Progenitor cell of endocrine pancreas (in vitro differentiated cells): ENCODE results near the gene IP6K1. TPM values are rescaled to one million over a fixed set of nuclear protein-coding genes. Genes with fewer than 3 reads are reported as not detected.
"Not testable (repeated sequence)": the region's sequence is repeated elsewhere in the genome, so short reads cannot be mapped to it uniquely, and the experiment has no call there.

ENCODE experiments used
- DNase-seq: peaks from one replicate; pipeline ENCODE4 v3.0.0; 2021; ENCODE audit warnings: low spot score; ENCODE audit not compliant: unreplicated experiment
- H3K27ac Mint-ChIP-seq: 2 replicates; pipeline ENCODE4 v1.8.0; 2021; ENCODE audit warnings: mild to moderate bottlenecking, moderate library complexity, mixed read lengths
- H3K27me3 Mint-ChIP-seq: 2 replicates; pipeline ENCODE4 v1.8.0; 2021; ENCODE audit warnings: mixed read lengths
- H3K36me3 Mint-ChIP-seq: 2 replicates; pipeline ENCODE4 v1.8.0; 2022; ENCODE audit warnings: mixed read lengths; ENCODE audit not compliant: insufficient read depth
- H3K4me1 Mint-ChIP-seq: 2 replicates; pipeline ENCODE4 v1.8.0; 2021; ENCODE audit warnings: low read depth, mixed read lengths
- H3K4me3 Mint-ChIP-seq: 2 replicates; pipeline ENCODE4 v1.8.0; 2021; ENCODE audit warnings: low read depth, mild to moderate bottlenecking, moderate library complexity, mixed read lengths
- H3K9me3 Mint-ChIP-seq: 2 replicates; pipeline ENCODE4 v1.8.0; 2021; ENCODE audit warnings: low read depth, mixed read lengths
- total RNA-seq: library from RNA; stranded (reverse); gene quantifications from 2 replicates; pipeline ENCODE4 v1.2.1, GENCODE V29; 2021
- TF ChIP-seq, protein P1 (sequence below): fragments of 200-600 bp; sonication (generic); IDR thresholded peaks from one replicate; pipeline ENCODE4 v1.5.0; 2021; ENCODE audit warnings: antibody characterized with exemption, mild to moderate bottlenecking; ENCODE audit not compliant: unreplicated experiment

Gene IP6K1
- total RNA-seq, 1 donor from 2014 or later, result 46.3 TPM

DNA sequence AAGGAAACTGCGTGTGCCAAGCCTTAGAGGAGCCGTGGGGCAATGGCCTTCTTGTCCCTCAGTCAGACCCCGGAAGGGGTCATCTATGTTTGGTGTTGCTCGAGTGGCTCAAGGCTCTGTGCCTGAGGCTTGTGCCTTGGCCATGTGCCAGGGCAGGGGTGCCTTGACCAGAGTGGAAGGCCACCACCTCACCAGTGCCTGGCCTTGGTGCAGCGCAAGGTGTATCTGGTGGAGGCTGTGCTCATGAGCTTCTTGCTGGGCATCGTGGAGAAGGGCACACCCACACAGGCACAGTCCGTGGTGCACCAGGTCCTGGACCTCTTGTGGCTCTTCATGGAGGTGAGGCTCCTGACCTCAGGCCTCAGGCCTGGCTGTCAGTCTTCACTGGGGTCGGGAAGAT, 86.3 kb downstream of the IP6K1 start:
- Mint-ChIP-seq H3K36me3 (peaks cover 3% of the 10 kb centered on the region), H3K9me3 (no peaks in the 10 kb centered on the region), H3K27ac (no peak overlapping the region), H3K4me3 (no peak overlapping the region), H3K27me3 (no peaks in the 10 kb centered on the region), H3K4me1 (no peaks in the 10 kb centered on the region)
- DNase-seq, result no peak
- TF ChIP-seq, protein P1, sequence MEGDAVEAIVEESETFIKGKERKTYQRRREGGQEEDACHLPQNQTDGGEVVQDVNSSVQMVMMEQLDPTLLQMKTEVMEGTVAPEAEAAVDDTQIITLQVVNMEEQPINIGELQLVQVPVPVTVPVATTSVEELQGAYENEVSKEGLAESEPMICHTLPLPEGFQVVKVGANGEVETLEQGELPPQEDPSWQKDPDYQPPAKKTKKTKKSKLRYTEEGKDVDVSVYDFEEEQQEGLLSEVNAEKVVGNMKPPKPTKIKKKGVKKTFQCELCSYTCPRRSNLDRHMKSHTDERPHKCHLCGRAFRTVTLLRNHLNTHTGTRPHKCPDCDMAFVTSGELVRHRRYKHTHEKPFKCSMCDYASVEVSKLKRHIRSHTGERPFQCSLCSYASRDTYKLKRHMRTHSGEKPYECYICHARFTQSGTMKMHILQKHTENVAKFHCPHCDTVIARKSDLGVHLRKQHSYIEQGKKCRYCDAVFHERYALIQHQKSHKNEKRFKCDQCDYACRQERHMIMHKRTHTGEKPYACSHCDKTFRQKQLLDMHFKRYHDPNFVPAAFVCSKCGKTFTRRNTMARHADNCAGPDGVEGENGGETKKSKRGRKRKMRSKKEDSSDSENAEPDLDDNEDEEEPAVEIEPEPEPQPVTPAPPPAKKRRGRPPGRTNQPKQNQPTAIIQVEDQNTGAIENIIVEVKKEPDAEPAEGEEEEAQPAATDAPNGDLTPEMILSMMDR, result no peak

DNA sequence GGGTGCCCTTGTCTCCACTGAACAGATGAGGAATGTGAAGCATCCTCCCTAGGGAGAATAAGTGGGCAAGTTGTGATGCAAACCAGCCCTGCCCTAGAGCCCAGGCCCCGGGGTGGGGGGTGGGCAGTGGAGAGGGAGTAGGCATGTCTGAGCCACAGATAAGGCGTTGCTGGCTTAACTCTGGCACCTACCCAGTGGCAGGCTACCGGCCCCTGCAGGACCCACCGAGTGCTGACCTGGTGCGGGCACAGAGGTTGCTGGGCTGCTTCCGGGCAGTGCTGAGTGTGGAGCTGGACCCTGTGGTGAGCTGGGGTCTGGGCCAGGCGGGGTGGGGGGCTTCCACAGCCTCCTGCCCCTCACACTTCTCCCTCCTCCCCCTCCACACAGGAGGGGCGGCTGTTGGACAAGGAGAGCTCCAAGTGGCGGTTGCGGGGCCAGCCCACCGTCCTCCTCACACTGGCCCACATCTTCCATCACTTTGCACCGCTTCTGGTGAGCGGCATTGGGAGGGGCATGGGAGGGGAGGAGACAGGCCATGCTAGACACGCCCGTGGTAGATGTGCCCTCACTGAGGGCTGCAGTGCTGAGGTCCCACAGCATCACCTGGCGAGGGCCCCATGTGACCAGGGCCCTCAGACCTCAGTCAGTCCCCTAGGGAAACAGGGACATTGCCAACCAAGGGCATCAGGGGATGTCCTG, 86.9 kb downstream of the IP6K1 start:
- H3K4me3 Mint-ChIP-seq, result no peak overlapping the region
- no peaks in the 10 kb centered on the region for H3K27me3 Mint-ChIP-seq
- no peaks in the 10 kb centered on the region for H3K9me3 Mint-ChIP-seq
- DNase-seq, result no peak
- TF ChIP-seq, protein P1, result no peak
- no peak overlapping the region for H3K27ac Mint-ChIP-seq
- H3K36me3 Mint-ChIP-seq, result peaks cover 3% of the 10 kb centered on the region
- no peaks in the 10 kb centered on the region for H3K4me1 Mint-ChIP-seq

DNA sequence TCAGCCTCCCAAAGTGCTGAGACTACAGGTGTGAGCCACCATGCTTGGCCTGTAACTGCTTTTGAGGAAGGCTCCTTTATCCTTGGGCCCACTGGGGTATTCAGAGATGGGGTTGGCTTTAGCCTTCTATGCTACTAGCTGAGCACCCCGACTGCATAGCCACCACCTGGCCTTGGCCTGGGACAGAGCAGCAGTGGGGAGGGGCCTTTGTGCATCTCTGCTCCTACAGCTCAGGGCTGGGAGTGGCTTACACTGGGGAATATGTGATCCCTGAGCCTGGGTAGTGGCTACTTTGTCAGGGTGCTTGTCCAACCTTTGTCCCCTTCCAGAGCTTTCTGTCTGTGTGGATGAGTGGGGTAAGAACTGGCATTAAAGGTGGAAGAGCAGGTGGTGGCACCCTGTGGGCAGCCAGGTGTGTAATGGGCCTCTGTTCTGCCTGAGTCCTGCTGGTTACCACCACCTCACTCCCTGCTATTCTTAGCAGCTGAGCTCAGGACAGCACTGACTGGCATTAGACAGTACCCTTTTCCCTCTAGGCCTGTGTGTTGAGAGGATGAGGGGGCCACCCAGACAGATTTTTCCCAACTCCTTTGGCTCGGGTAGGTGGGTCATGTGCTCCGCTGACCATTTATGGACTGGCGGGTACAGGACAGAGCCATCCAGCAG, 90.9 kb downstream of the IP6K1 start:
- H3K9me3 Mint-ChIP-seq, DNase-seq, H3K36me3 Mint-ChIP-seq, H3K27me3 Mint-ChIP-seq, H3K27ac Mint-ChIP-seq, H3K4me3 Mint-ChIP-seq, H3K4me1 Mint-ChIP-seq: not testable (repeated sequence)

DNA sequence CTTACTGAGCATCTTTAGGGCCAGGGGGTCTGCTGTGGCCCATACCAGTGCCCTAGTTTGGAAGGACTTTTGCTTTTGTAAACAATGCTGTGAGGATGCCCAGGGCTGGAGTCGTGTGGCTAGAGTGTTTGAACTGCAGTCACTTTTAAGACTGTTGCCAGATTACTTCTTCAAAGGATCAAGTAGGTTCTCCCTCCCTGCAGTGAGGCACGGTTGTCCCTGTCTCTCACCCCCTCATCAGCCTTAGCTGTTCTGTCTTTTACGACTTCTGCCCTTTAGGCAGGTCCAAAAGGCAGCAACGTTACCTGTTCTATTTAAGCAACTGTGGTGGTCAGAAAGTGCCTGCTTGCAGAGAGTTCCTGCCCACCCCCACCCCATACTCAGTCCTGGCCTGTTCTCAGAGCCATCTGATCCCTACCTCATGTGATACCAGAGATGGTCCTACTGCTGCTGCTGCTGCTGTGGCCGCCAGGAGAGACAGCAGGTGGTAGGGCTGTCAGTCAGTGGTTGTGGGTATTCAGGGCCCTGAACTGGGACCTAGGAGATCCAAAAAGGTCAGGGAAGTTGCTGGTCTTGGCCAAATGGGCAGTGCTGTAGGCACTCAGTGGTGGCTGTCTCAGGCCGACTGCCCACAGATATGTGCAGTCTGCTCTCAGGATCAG, 91.8 kb downstream of the IP6K1 start:
- H3K27ac Mint-ChIP-seq, H3K9me3 Mint-ChIP-seq, H3K4me1 Mint-ChIP-seq, H3K36me3 Mint-ChIP-seq, H3K27me3 Mint-ChIP-seq, H3K4me3 Mint-ChIP-seq, DNase-seq: not testable (repeated sequence)

DNA sequence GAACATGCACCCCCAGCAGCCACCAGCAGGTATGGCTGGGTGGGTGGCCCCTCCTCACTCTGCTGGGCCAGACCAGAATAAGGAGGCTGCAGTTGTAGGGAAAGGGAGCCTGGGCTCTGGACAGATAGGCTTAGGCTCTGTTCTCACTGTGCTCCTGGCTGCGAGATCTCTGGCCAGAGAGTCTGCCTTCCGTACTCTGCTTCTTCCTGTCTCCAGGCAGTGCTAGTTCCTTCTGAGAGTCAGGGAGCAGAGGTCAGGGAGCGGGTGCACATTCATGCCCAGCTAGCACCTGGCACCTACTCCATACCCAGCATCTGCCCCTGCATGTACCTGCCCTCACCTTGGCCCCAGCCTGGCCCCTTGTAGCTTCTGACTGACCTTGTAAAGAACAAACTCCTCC, 94.9 kb downstream of the IP6K1 start:
- H3K27ac Mint-ChIP-seq, H3K4me3 Mint-ChIP-seq: not testable (repeated sequence)

DNA sequence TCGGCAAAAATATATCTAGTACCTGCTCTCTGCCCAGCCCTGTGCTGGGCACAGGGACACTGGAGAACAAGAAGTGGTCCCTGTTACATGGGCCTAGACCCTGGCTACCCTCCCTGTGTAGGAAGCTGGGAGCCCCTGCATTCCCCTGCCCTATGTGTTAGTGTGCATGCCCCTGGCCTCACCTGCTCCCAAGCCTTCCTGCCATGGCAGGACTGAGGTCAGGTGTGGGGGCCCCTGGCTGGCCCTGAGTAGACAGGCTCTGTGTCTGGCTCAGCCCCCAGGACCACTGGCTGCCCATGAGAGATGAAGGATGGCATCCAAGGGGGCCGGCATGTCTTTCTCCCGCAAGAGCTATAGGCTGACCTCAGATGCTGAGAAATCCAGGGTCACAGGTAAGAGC, 95.5 kb downstream of the IP6K1 start:
- peak overlapping the region; percentile 96 for H3K4me3 Mint-ChIP-seq
- not testable (repeated sequence) for H3K27me3 Mint-ChIP-seq

More for the DNA sequence above, 94.9 kb downstream of the IP6K1 start:
- H3K4me1 Mint-ChIP-seq, result peaks cover 13% of the 10 kb centered on the region
- not testable (repeated sequence) for H3K27me3 Mint-ChIP-seq, DNase-seq, H3K36me3 Mint-ChIP-seq, H3K9me3 Mint-ChIP-seq

DNA sequence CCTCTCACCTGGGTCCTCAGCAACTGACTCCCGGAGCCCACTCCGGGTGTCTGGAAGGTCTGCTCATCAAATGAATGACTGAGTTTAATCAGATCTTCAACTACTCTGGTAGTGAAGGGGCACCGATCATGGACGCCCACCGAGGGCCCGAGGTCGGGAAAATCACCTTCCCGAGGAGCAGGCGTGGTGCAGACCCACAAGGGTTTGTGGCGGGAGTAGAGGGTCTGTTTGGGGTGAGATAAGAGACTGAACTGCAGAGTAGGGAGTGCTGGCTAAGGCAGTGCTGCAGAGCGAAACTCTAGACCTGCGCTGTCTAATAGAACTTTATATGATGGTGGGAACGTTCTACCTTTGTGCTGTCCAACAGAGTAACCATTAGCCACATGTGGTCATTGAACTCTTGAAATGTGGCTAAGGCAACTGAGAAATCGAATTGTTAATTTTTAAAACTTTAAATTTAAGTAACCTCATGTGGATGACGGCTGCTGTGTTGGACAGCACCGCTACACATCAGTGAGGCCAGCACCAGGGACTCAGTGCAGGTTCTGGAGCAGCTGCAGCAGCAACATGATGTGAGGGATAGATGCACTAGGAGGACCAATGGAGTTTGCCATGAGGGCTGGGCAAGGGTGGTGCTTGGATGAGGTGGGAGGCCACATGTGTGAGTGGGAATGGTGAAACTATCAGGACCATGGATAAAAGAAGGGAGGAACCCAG, 96.3 kb downstream of the IP6K1 start:
- peak overlapping the region; percentile 96 for H3K4me3 Mint-ChIP-seq
- H3K9me3 Mint-ChIP-seq, H3K36me3 Mint-ChIP-seq, H3K27me3 Mint-ChIP-seq, DNase-seq: not testable (repeated sequence)
- H3K4me1 Mint-ChIP-seq, result peaks cover 15% of the 10 kb centered on the region
- H3K27ac Mint-ChIP-seq, result peak overlapping the region; percentile 98

More for the DNA sequence above, 95.5 kb downstream of the IP6K1 start:
- peaks cover 15% of the 10 kb centered on the region for H3K4me1 Mint-ChIP-seq
- H3K27ac Mint-ChIP-seq, H3K36me3 Mint-ChIP-seq, H3K9me3 Mint-ChIP-seq, DNase-seq: not testable (repeated sequence)
